MM.1S (cell line): ENCODE results near the gene ZFP62.

Experiments
- DNase-seq: peaks from one replicate; pipeline ENCODE4 v3.0.0-alpha.2; 2015
- H2AFZ ChIP-seq: fragments of 300-600 bp; sonication (generic); 2 replicates; pipeline ENCODE4 v1.6.0; 2016; ENCODE audit warnings: antibody characterized with exemption, low read length
- H3F3A ChIP-seq: fragments of 300-600 bp; sonication (generic); 2 replicates; pipeline ENCODE4 v1.6.1; 2016; ENCODE audit warnings: mild to moderate bottlenecking, antibody characterized with exemption, low read length, moderate library complexity, mixed read lengths; ENCODE audit not compliant: insufficient read depth
- H3K27ac ChIP-seq: fragments of 300-600 bp; sonication (generic); 2 replicates; pipeline ENCODE4 v1.5.1; 2016; ENCODE audit warnings: mild to moderate bottlenecking, low read length
- H3K27me3 ChIP-seq: fragments of 300-600 bp; sonication (generic); replicated peaks from 2 replicates; pipeline ENCODE4 v1.6.0; 2016; ENCODE audit warnings: low read length; ENCODE audit not compliant: insufficient read depth
- H3K36me3 ChIP-seq: fragments of 300-600 bp; sonication (generic); replicated peaks from 2 replicates; pipeline ENCODE4 v1.6.1; 2016; ENCODE audit warnings: mild to moderate bottlenecking, low read length, mixed read lengths; ENCODE audit not compliant: insufficient read depth
- H3K4me1 ChIP-seq: fragments of 300-600 bp; sonication (generic); 2 replicates; pipeline ENCODE4 v1.6.1; 2016; ENCODE audit warnings: low read length, mixed read lengths
- H3K4me2 ChIP-seq: fragments of 300-600 bp; sonication (generic); 2 replicates; pipeline ENCODE4 v1.6.0; 2016; ENCODE audit warnings: low read depth, low read length
- H3K4me3 ChIP-seq: fragments of 300-600 bp; sonication (generic); 2 replicates; pipeline ENCODE4 v1.5.1; 2016; ENCODE audit warnings: low read length, mixed read lengths
- H3K79me2 ChIP-seq: fragments of 300-600 bp; sonication (generic); 2 replicates; pipeline ENCODE4 v1.6.1; 2016; ENCODE audit warnings: mixed run types, low read length, mixed read lengths
- H3K9ac ChIP-seq: fragments of 300-600 bp; sonication (generic); 2 replicates; pipeline ENCODE4 v1.6.1; 2016; ENCODE audit warnings: low read length, mixed read lengths
- H3K9me2 ChIP-seq: fragments of 300-600 bp; sonication (generic); replicated peaks from 2 replicates; pipeline ENCODE4 v1.6.1; 2016; ENCODE audit warnings: mild to moderate bottlenecking, low read length, mixed read lengths; ENCODE audit not compliant: insufficient read depth
- H3K9me3 ChIP-seq: fragments of 300-600 bp; sonication (generic); replicated peaks from 2 replicates; pipeline ENCODE4 v1.6.1; 2016; ENCODE audit warnings: mild to moderate bottlenecking, low read length, mixed read lengths; ENCODE audit not compliant: insufficient read depth
- H4K20me1 ChIP-seq: fragments of 300-600 bp; sonication (generic); 2 replicates; pipeline ENCODE4 v1.6.1; 2016; ENCODE audit warnings: mild to moderate bottlenecking, low read length, moderate library complexity, mixed read lengths; ENCODE audit not compliant: insufficient read depth
- CTCF ChIP-seq: fragments of 300-600 bp; sonication (generic); IDR thresholded peaks from 2 replicates; pipeline ENCODE4 v1.5.1; 2016; ENCODE audit warnings: antibody characterized with exemption, low read length, mixed read lengths
- EZH2 ChIP-seq: fragments of 300-600 bp; sonication (generic); optimal IDR thresholded peaks from 2 replicates; pipeline ENCODE3; 2017; ENCODE audit warnings: low read depth, mild to moderate bottlenecking, antibody characterized with exemption, low read length, mixed read lengths
- EZH2phosphoT487 ChIP-seq: fragments of 300-600 bp; sonication (generic); IDR thresholded peaks from 2 replicates; pipeline ENCODE4 v1.6.1; 2018; ENCODE audit warnings: antibody characterized with exemption, low read length

Gene ZFP62

GRCh38 chr5:180825768-180826525 lies 35.1 kb downstream of the ZFP62 start:
- H3K4me2 ChIP-seq = no peak overlapping the region
- H3K79me2 ChIP-seq = peaks cover 17% of the 10 kb centered on the region
- no peaks in the 10 kb centered on the region for H3K36me3 ChIP-seq
- no peak overlapping the region for H3K9ac ChIP-seq
- H3K9me3 ChIP-seq = no peaks in the 10 kb centered on the region
- no peaks in the 10 kb centered on the region for H4K20me1 ChIP-seq
- no peak overlapping the region for H2AFZ ChIP-seq
- H3F3A ChIP-seq = peaks cover 17% of the 10 kb centered on the region
- no peaks in the 10 kb centered on the region for H3K27me3 ChIP-seq
- H3K4me1 ChIP-seq = peaks cover 20% of the 10 kb centered on the region
- no peak for TF ChIP-seq EZH2
- no peak for TF ChIP-seq CTCF
- TF ChIP-seq EZH2phosphoT487 = no peak
- no peaks in the 10 kb centered on the region for H3K9me2 ChIP-seq
- H3K4me3 ChIP-seq = no peak overlapping the region
- DNase-seq = no peak
- no peak overlapping the region for H3K27ac ChIP-seq

GRCh38 chr5:180824630-180825476 lies 36.2 kb downstream of the ZFP62 start:
- Histone ChIP-seq H3K9me2 (no peaks in the 10 kb centered on the region), H3K4me2 (no peak overlapping the region), H3K27me3 (no peaks in the 10 kb centered on the region), H3K27ac (no peak overlapping the region), H4K20me1 (no peaks in the 10 kb centered on the region), H3F3A (peaks cover 18% of the 10 kb centered on the region), H3K4me3 (no peak overlapping the region), H3K4me1 (peaks cover 22% of the 10 kb centered on the region), H3K9ac (no peak overlapping the region), H2AFZ (no peak overlapping the region), H3K9me3 (no peaks in the 10 kb centered on the region), H3K36me3 (no peaks in the 10 kb centered on the region), H3K79me2 (peaks cover 6% of the 10 kb centered on the region)
- TF ChIP-seq EZH2 (no peak), EZH2phosphoT487 (no peak), CTCF (no peak)
- DNase-seq = no peak

- Histone ChIP-seq H3F3A (peaks cover 18% of the 10 kb centered on the region), H3K4me2 (no peak overlapping the region), H3K79me2 (no peaks in the 10 kb centered on the region), H3K9ac (no peak overlapping the region), H3K4me1 (peaks cover 18% of the 10 kb centered on the region), H3K4me3 (no peak overlapping the region), H3K9me3 (no peaks in the 10 kb centered on the region), H3K36me3 (no peaks in the 10 kb centered on the region), H3K27ac (no peak overlapping the region), H3K9me2 (no peaks in the 10 kb centered on the region), H4K20me1 (no peaks in the 10 kb centered on the region), H3K27me3 (no peaks in the 10 kb centered on the region), H2AFZ (no peak overlapping the region)
- no peak for DNase-seq
- TF ChIP-seq EZH2phosphoT487 (no peak), EZH2 (no peak), CTCF (no peak)
Observed at GRCh38 chr5:180823940-180824629, 37.0 kb downstream of the ZFP62 start.
